Limb (tissue), 2 donors: ENCODE measurements around the gene SAMD1.

Experiments
- DNase-seq, 2 donors: peaks; one replicate each; pipeline ENCODE4 v3.0.0-alpha.2; 2016; ENCODE audit errors: extremely low spot score in 2 of 2

The SAMD1 gene

DNA sequence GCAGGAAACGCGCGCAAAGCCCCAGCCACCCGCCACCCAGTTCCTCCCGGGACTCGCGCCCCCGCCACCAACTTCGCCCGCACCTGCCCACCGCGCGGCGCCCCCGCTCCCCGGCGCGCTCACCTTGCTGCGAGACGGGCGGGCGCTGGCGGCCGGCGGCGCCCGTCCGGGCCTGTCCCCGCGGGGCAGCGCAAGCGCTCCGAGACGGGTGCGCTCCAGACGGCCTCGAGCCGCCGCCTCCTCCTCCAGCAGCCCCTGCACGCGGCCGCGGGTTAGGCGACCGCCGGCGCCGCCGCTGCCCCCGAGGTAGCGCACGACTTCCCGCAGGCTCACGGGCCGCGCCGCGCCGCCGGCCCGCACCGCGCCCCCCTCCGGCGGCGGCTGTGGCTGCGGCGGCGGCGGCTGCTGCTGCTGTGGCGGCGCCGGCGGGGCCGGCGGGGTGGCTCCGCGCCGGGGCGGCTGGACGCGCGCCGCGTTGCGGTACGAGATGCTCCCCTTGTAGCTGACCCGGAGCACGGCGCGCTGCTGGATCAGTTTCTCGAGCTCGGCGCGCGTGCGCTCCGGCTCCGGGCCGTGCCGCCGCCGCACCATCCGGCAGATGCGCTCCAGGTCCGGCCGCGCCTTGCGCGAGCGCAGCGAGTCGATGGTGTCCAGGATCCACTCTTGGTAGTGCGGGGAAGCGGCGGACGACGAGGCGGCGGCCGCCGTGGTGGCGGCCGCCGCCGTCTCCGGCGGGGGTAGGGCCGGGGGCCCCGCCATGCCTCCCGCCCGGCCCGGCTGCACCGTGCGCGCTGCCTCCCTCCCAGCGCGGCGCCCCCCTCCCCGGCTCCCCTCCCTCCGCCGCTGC is 666 bp downstream of the SAMD1 start:
- peak in 1 of 2 donors; percentile 74 for DNase-seq

GRCh38 chr19:14089412-14089661 is 1.2 kb downstream of the SAMD1 start:
- DNase-seq = no peak

DNA sequence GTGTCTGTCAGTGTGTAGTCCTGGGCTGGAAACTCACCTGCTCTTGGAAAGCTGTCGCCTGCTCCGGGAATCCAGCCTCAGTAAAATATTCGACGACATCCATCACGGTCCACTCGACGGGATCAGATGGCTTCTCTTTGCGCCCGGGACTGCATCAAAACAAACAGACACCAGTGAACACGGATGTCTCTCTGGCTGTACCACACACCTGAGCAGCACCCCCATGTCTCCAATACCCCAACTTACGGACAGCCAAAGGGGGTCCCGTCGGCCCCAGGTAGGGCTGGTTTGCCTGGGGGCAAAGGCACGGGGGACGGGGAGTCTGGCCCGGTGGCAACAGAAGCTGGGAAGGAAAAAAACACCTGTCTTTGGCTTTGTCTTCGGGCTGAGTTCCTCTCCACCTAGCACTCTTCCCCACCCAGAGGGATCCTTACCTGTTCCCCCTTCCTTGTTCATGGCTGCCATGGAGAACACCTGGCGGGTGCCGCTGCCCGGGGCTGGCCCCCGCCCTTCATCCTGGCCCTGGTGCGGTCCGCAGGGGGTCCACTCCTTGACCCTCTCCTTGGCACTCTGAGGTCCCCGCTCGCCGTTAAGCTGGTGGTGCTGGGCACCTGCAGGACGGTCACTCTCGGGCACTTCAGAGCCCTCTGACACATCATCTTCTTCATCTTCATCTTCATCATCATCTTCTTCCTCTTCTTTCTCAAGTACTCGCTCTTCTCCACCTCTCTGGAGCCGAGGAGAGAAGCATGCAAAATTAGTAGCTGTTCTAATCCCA is 1.7 kb downstream of the SAMD1 start:
- DNase-seq = no peak

DNA sequence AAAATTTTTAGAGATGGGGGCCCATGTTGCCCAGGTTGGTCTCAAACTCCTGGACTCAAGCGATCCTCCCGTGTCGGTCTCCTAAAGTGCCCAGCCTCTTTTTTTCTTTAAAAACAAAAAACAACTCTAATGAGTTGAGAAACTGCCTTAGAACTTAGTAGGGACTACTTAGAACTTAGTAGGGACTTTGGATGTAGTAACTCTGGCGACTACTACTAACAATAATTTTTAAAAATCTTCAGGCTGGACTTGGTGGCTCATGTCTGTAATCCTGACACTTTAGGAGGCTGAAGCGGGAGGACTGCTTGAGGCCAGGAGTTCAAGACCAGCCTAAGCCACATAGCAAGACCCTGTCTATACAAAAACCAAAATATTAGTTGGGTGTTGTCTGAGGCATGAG is 4.5 kb downstream of the SAMD1 start:
- DNase-seq = no peak

DNA sequence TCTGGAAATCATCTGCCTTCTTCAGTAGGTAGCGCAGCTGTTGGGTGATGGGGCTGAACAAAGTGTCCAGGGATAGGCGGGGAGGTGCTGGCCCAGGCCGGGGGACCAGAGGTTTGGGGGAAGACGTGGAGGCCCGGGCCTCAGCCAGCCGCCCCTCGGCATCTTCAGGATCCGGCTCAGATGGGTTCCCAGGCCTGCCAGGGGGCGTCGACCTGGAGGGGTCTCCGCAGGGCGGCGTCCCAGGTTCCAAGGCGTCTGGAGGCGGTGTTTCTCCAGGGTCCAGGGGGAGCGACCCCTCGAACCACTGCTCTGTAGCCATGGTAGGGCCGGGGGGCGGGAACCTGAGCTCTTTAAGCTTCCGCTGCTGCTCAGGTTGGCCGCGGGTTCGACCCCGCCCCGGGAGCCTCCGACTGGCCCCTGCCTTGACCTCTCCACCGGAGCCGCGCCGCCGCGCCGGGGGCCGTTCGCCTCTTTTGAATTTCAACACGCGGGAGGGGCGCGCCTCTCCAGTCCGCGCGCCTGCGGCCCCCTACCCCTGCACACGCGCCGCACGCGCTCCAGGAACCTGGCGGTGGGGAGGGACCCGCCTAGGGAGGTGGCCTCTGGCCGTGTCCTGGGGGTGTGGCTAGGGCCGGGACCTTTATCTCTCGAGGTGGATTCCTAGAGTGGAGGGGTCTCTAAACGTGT is 5.1 kb downstream of the SAMD1 start, which contains the start of gene C19orf67:
TSS of gene C19orf67 (minus strand) at position 475 of the 687 bp plus-strand sequence. CDS start at position 319, 156 bp downstream.
- no peak for DNase-seq

- no peak for DNase-seq
Measured at GRCh38 chr19:14082675-14082960, 7.9 kb downstream of the SAMD1 start.

- no peak for DNase-seq
Measured at GRCh38 chr19:14081797-14082674, 8.5 kb downstream of the SAMD1 start.

DNA sequence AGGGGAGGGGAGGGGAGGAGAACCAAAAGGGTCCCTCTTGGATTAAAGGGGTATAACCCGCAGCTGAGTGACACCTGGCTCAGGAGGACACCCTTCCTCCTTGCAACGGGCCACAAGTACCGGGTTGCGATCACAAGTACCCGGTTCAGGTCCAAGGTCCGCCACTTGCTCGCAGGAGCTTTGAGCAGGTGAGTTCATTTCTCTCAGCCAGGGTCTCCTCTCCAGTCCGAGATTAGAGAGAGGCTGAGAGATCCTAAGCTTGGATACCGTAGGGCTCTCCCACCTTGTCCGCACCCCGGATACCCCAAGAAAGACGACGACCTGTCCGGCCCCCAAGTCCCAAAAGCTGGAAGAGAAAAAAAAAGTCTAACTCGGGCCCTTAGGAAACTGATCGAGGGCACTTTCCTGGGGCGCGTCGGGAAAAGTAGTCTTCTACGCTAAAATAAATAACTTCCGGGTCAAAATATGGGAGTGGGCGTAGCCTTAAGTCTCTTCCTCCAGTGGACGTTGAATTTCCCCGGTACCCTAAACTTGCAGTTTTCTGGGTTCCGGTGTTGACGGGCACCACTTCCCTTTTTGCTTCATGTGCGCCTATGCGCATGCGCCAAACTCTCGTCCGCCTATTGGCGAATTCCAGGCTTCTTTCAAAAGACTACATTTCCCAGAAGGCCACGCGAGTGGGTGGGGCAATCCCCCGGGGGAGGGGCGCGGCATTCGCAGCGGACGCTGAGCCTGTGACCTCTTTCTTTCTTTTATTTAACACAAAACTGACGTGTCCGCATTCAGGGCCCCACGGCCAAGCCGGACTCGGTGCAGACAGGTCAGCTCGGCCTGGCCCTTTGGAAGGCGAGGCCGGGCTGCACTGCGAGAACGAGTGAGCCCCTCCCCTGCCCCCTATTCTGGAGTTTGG is 9.4 kb downstream of the SAMD1 start:
- peak; percentile 98 to 100 for DNase-seq

- DNase-seq = no peak
Measured at GRCh38 chr19:14078411-14078810, 12.1 kb downstream of the SAMD1 start.

- DNase-seq = peak in 1 of 2 donors; percentile 60
Measured at GRCh38 chr19:14073925-14074838, 16.4 kb downstream of the SAMD1 start.

- DNase-seq = peak; percentile 58 to 87
Measured at GRCh38 chr19:14073261-14073924, 17.2 kb downstream of the SAMD1 start.

- DNase-seq = peak in 1 of 2 donors; percentile 57
Measured at GRCh38 chr19:14072535-14073260, 17.9 kb downstream of the SAMD1 start, which contains the start of gene MISP3. MISP3 (plus strand) TSS chr19:14072786; CDS start chr19:14073310, 524 bp downstream.

DNA sequence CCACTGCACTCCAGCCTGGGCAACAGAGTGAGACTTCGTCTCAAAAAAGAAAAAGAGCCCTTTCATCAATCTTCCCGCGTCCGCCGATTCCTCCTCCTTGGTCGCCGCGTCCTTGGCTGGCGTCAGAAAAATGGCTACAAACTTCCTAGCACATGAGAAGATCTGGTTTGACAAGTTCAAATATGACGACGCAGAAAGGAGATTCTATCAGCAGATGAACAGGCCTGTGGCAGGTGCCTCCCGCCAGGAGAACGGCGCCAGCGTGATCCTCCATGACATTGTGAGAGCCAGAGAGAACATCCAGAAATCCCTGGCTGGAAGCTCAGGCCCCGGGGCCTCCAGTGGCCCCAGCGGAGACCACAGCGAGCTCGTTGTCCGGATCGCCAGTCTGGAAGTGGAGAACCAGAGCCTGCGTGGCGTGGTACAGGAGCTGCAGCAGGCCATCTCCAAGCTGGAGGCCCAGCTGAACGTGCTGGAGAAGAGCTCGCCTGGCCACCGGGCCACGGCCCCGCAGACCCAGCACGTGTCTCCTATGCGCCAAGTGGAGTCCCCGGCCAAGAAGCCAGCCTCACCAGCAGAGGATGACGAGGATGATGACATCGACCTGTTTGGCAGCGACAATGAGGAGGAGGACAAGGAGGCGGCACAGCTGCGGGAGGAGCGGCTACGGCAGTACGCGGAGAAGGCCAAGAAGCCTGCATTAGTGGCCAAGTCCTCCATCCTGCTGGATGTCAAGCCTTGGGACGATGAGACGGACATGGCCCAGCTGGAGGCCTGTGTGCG is 20.1 kb downstream of the SAMD1 start:
- no peak for DNase-seq

GRCh38 chr19:14066134-14066533 is 24.4 kb downstream of the SAMD1 start:
- no peak for DNase-seq

- DNase-seq = no peak
Measured at GRCh38 chr19:14063105-14063504, 27.4 kb downstream of the SAMD1 start.

GRCh38 chr19:14062558-14062855 is 28.0 kb downstream of the SAMD1 start:
- no peak for DNase-seq
